HAP-1 (cell line): ENCODE data around the gene CCDC157.
"Not testable (repeated sequence)": the region's sequence is repeated elsewhere in the genome, so short reads cannot be mapped to it uniquely, and the experiment has no call there.

Source experiments
- DNase-seq, 2 experiments: peaks; one replicate each; pipeline ENCODE4 v3.0.0-alpha.2; 2016 to 2020; ENCODE audit warnings: low spot score in 2 of 2
- H3K27me3 ChIP-seq: fragments of 250-450 bp; sonication (Bioruptor Pico); 2 replicates; pipeline ENCODE4 v1.5.1; 2020; ENCODE audit warnings: low read depth, mild to moderate bottlenecking, moderate library complexity
- H3K36me3 ChIP-seq: fragments of 250-450 bp; sonication (Bioruptor Pico); replicated peaks from 2 replicates; pipeline ENCODE4 v1.5.1; 2020; ENCODE audit warnings: mild to moderate bottlenecking
- H3K4me1 ChIP-seq: fragments of 250-450 bp; sonication (Bioruptor Pico); 2 replicates; pipeline ENCODE4 v1.5.1; 2020; ENCODE audit warnings: mild to moderate bottlenecking
- H3K4me3 ChIP-seq: fragments of 250-450 bp; sonication (Bioruptor Pico); 2 replicates; pipeline ENCODE4 v1.5.1; 2020; ENCODE audit warnings: mild to moderate bottlenecking, moderate library complexity
- H3K9me3 ChIP-seq: fragments of 250-450 bp; sonication (Bioruptor Pico); 2 replicates; pipeline ENCODE4 v1.5.1; 2020; ENCODE audit warnings: mild to moderate bottlenecking, moderate library complexity
- in situ Hi-C: fragments of 300-500 bp; cut with MboI; formaldehyde crosslinking; loops from 3 replicates; pipeline ENCODE4 v1.14.3; 2020; ENCODE audit warnings: low sequenced_read_pairs, inconsistent platforms, mixed read lengths

CCDC157 gene

GRCh38 chr22:30332994-30333706 lies 23.7 kb upstream of the CCDC157 start:
- in situ Hi-C loops, result no loop called here
- Histone ChIP-seq H3K36me3 (peaks cover 61% of the 10 kb centered on the region), H3K4me3 (no peak overlapping the region), H3K9me3 (no peaks in the 10 kb centered on the region), H3K4me1 (no peaks in the 10 kb centered on the region), H3K27me3 (no peaks in the 10 kb centered on the region)
- DNase-seq, result no peak

- in situ Hi-C loops, result no loop called here
- H3K9me3 ChIP-seq, result no peaks in the 10 kb centered on the region
- no peak for DNase-seq
- no peak overlapping the region for H3K4me3 ChIP-seq
- no peaks in the 10 kb centered on the region for H3K4me1 ChIP-seq
- H3K36me3 ChIP-seq, result peaks cover 64% of the 10 kb centered on the region
- H3K27me3 ChIP-seq, result no peaks in the 10 kb centered on the region
Observed at GRCh38 chr22:30333707-30334087, 23.1 kb upstream of the CCDC157 start.

GRCh38 chr22:30334646-30335045 lies 22.2 kb upstream of the CCDC157 start:
- DNase-seq, result no peak
- Histone ChIP-seq H3K4me3 (no peak overlapping the region), H3K9me3 (no peaks in the 10 kb centered on the region), H3K36me3 (peaks cover 74% of the 10 kb centered on the region), H3K27me3 (no peaks in the 10 kb centered on the region), H3K4me1 (no peaks in the 10 kb centered on the region)
- in situ Hi-C loops, result no loop called here

GRCh38 chr22:30335236-30335635 lies 21.6 kb upstream of the CCDC157 start:
- peaks cover 79% of the 10 kb centered on the region for H3K36me3 ChIP-seq
- no peak for DNase-seq
- H3K4me3 ChIP-seq, result no peak overlapping the region
- H3K9me3 ChIP-seq, result no peaks in the 10 kb centered on the region
- H3K27me3 ChIP-seq, result no peaks in the 10 kb centered on the region
- in situ Hi-C loops, result no loop called here
- H3K4me1 ChIP-seq, result no peaks in the 10 kb centered on the region

GRCh38 chr22:30336752-30337460 lies 19.9 kb upstream of the CCDC157 start:
- H3K4me1 ChIP-seq, result no peaks in the 10 kb centered on the region
- peaks cover 88% of the 10 kb centered on the region for H3K36me3 ChIP-seq
- H3K4me3 ChIP-seq, result no peak overlapping the region
- no peak for DNase-seq
- no peaks in the 10 kb centered on the region for H3K27me3 ChIP-seq
- H3K9me3 ChIP-seq, result no peaks in the 10 kb centered on the region
- in situ Hi-C loops, result no loop called here

- Histone ChIP-seq H3K4me1 (no peaks in the 10 kb centered on the region), H3K36me3 (peaks cover 91% of the 10 kb centered on the region), H3K9me3 (no peaks in the 10 kb centered on the region), H3K4me3 (no peak overlapping the region), H3K27me3 (no peaks in the 10 kb centered on the region)
- in situ Hi-C loops, result no loop called here
- no peak for DNase-seq
Observed at GRCh38 chr22:30337461-30337778, 19.4 kb upstream of the CCDC157 start.

- in situ Hi-C loops, H3K9me3 ChIP-seq, H3K4me3 ChIP-seq, H3K27me3 ChIP-seq, DNase-seq, H3K4me1 ChIP-seq: not testable (repeated sequence)
- peaks cover 93% of the 10 kb centered on the region for H3K36me3 ChIP-seq
Observed at GRCh38 chr22:30338341-30338740, 18.5 kb upstream of the CCDC157 start.

GRCh38 chr22:30338802-30339201 lies 18.0 kb upstream of the CCDC157 start:
- no peak overlapping the region for H3K4me3 ChIP-seq
- H3K36me3 ChIP-seq, result peaks cover 93% of the 10 kb centered on the region
- in situ Hi-C loops, result no loop called here

GRCh38 chr22:30340911-30341685 lies 15.7 kb upstream of the CCDC157 start:
- in situ Hi-C loops, result no loop called here
- Histone ChIP-seq H3K4me1 (no peaks in the 10 kb centered on the region), H3K9me3 (no peaks in the 10 kb centered on the region), H3K4me3 (no peak overlapping the region), H3K36me3 (peaks cover 93% of the 10 kb centered on the region), H3K27me3 (no peaks in the 10 kb centered on the region)
- no peak for DNase-seq

More at GRCh38 chr22:30338802-30339201, 18.0 kb upstream of the CCDC157 start:
- Histone ChIP-seq H3K27me3 (no peaks in the 10 kb centered on the region), H3K9me3 (no peaks in the 10 kb centered on the region), H3K4me1 (no peaks in the 10 kb centered on the region)
- no peak for DNase-seq

GRCh38 chr22:30344447-30345200 lies 12.2 kb upstream of the CCDC157 start:
- Histone ChIP-seq H3K9me3 (no peaks in the 10 kb centered on the region), H3K27me3 (no peaks in the 10 kb centered on the region), H3K4me1 (no peaks in the 10 kb centered on the region), H3K4me3 (no peak overlapping the region), H3K36me3 (peaks cover 89% of the 10 kb centered on the region)
- no peak for DNase-seq
- in situ Hi-C loops, result no loop called here

- H3K4me3 ChIP-seq, result no peak overlapping the region
- H3K9me3 ChIP-seq, result no peaks in the 10 kb centered on the region
- in situ Hi-C loops, result no loop called here
- DNase-seq, result no peak
- no peaks in the 10 kb centered on the region for H3K4me1 ChIP-seq
- H3K36me3 ChIP-seq, result peaks cover 86% of the 10 kb centered on the region
- H3K27me3 ChIP-seq, result no peaks in the 10 kb centered on the region
Observed at GRCh38 chr22:30347255-30347892, 9.4 kb upstream of the CCDC157 start.

GRCh38 chr22:30348404-30348803 lies 8.4 kb upstream of the CCDC157 start:
- in situ Hi-C loops, result no loop called here

GRCh38 chr22:30348809-30349208 lies 8.0 kb upstream of the CCDC157 start:
- in situ Hi-C loops, result no loop called here
- H3K4me1 ChIP-seq, result no peaks in the 10 kb centered on the region
- no peaks in the 10 kb centered on the region for H3K9me3 ChIP-seq
- no peaks in the 10 kb centered on the region for H3K27me3 ChIP-seq
- no peak for DNase-seq
- no peak overlapping the region for H3K4me3 ChIP-seq
- H3K36me3 ChIP-seq, result peaks cover 84% of the 10 kb centered on the region

More at GRCh38 chr22:30348404-30348803, 8.4 kb upstream of the CCDC157 start:
- DNase-seq, result no peak
- Histone ChIP-seq H3K27me3 (no peaks in the 10 kb centered on the region), H3K9me3 (no peaks in the 10 kb centered on the region), H3K36me3 (peaks cover 84% of the 10 kb centered on the region), H3K4me3 (no peak overlapping the region), H3K4me1 (no peaks in the 10 kb centered on the region)
